GM11168 (cell line): ENCODE measurements around the gene NECAB3.
"Not testable (repeated sequence)": the region's sequence is repeated elsewhere in the genome, so short reads cannot be mapped to it uniquely, and the experiment has no call there.

Experiments used
- in situ Hi-C: fragments of 300-500 bp; cut with MboI; formaldehyde crosslinking; loops from one replicate; pipeline ENCODE4 v1.12.0; 2022; ENCODE audit warnings: low sequenced_read_pairs; ENCODE audit not compliant: unreplicated experiment

Gene NECAB3

DNA sequence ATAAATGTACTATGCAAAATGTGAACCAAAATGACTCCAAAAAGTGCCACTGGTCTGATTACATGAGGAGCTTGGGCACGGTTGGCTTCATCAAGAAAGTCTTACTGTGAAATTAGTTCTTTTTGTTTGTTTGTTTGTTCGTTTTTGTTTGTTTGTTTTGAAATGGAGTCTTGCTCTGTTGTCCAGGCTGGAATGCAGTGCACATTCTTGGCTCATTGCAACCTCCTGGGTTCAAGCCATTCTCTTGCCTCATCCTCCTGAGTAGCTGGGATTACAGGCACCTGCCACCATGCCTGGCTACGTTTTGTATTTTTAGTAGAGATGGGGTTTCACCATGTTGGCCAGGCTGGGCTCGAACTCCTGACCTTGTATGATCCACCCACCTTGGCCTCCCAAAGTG is 42.3 kb downstream of the NECAB3 start:
- in situ Hi-C loops = not testable (repeated sequence)

DNA sequence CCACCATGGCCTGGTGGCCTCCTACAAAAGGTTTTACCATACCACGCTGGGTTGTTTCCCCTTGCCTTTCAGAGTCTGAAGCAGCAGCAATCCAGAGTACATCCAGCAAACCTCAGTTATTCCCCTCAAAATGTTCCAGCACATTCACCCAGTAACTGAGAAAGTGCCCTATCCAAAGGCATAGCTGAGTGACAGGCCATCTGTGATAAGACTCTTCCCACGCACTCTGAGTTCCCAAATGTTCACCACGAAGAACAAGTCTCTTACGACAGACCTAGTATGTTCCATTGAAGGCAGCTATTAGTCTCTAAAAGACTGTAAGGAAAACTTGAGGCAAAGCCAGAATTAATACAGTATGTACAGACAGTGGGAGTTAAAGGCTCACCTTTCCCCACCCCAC is 43.7 kb downstream of the NECAB3 start:
- in situ Hi-C loops = no loop called here

DNA sequence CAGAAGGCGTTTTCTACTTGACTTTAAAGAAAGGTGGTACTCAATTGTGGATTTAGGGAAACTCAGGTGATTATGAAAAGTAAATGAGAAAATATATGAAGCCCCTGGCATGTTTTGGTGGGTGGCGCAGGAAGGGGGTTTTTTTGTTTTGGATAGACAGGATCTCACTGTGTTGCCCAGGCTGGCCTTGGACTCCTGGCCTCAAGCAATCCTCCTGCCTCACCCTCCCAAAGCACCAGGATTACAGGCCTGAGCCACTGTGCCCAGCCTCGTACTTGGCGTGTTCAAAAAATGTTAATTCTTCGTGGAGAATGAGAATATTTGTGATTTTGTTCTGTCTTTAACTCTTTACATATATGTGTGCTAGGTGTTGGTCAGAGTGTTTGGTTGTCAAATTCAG is 44.2 kb downstream of the NECAB3 start:
- in situ Hi-C loops = no loop called here

DNA sequence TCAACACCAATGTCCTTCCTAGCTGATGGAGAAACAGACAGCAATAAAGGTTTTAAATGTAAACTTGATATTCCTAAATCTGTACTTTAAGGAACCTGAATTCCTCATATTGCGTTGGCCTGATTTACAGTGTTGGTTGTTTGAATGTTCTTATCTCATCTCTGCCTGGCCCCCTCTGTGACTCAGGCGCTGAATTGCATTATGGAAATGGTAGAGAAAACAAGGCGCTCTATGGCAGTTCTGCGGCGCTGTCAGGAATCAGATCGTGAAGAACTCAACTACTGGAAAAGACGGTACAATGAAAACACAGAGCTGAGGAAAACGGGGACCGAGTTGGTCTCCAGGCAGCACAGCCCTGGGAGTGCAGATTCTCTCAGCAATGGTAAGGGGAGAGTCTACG is 44.7 kb downstream of the NECAB3 start:
- in situ Hi-C loops = no loop called here

DNA sequence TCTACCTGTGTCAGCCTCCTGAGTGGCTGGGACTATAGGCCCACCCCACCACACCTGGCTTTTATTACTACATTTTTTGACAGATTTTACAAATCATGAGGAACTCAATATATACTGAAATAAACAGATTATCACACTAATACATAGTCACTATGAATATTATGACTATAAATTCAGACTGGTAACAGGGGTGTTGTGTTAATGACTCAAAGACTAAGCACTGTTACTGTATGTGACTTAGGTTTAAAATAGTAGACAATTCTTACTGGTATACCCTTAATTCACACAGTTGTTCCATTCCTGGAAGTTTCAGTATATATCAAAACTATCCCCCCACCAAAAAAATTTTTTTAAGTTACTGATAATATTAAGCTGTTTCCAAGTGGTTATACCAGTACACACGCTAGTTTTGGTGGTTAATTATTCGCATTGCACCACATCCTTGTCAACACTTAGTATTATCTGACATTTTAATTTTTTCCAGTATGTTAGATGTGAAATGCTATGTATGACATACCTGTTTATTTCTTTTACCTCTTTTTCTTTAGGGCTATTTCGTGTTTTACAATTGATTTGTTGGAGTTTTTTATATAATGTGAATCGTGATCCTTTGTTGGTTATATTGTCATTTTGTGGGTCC is 46.5 kb downstream of the NECAB3 start:
- in situ Hi-C loops = no loop called here

DNA sequence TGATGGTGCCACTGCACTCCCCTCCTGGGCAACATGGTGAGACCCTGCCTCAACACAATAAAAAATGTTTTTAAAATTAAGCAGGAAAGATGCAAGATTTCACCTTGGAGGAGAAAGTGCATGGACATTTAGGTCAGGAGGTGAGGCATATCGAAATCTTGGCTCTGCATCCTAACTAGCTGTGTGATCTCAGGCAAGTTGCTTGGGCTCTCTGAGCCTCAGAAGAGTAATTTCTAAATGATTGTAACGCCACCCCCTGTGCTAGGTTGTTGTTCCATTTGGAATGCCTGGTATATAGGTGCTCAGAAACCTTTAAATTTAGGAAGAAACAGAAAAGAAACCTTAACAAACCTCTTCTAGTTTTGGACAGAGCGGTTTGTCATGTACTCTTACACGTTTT is 48.0 kb downstream of the NECAB3 start:
- in situ Hi-C loops = no loop called here

DNA sequence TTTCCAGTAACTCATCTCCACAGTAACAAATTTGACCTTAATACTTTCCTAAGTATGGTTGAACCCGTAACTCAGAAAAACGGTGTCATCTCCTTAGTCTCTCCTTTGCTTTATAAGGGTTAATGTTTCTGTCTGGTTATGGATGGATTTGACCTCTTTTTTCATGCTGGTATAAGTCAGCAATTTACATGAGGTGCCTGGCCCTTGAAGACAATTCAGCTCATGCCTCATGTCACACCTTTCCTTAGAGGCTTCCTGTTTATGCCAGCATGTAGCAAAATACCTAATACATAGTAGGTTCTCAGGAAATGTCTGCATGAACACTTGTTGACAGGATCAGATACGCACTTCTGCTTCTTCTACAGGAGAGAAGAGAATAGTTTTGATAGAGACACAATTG is 49.8 kb downstream of the NECAB3 start:
- in situ Hi-C loops = no loop called here

DNA sequence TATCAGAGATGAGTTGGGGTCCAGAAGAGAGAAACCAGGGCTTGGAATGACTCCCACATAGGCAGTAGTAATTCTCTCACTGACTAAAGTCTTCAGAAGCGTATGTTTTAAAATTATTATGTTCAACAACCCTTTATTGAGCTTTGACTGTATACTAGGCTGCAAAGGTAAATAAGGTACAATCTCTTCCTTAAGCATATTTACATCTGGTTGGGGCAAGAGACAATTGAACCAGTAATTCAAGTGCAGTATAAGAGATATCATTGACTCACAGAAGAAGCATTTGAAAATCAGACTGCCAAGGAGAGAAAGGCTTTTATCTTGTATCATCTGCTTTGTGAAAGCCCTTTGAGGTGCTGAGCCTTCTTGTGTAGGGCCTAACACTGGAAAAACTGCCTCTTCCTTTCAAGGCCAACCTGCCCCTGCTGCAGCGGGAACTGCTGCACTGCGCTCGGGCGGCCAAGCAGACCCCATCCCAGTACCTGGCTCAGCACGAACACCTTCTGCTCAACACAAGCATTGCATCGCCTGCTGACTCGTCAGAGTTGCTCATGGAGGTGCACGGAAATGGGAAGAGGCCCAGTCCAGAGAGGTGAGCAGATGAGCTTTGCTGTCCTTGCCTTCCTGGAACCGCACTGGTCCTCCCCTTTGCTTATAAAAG is 51.4 kb downstream of the NECAB3 start:
- in situ Hi-C loops = no loop called here

DNA sequence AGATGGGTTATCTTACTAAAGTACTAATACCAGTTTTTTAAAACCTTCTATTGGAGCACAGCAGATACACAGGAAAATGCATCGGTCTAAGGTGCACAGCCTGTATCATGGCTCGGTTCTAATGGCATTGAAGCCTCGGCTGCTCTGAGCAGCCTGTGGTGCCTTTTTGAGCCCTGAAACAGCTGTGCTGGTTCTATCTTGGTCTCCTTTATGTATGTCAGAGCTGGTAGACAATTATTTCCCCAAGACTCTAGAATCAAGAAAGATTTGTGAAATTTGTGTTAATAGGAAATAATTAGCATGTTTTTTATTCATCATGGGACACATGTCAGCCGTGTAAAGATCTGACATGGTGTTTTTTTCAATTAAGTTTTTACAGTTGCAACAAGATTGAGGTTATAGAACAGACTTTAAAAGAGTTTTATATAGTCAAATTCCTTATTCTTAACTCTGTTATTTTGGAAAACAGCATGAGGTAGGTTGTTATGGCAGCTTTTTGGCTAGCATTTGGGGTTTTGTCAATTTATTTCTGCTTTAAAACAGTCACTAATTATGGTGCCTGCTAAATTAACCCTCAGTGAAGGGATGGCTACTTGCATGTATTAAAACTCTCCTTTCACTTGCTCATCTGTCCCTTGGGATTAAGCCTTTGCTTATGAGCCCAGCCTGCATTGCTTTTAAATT is 52.4 kb downstream of the NECAB3 start:
- in situ Hi-C loops = no loop called here

DNA sequence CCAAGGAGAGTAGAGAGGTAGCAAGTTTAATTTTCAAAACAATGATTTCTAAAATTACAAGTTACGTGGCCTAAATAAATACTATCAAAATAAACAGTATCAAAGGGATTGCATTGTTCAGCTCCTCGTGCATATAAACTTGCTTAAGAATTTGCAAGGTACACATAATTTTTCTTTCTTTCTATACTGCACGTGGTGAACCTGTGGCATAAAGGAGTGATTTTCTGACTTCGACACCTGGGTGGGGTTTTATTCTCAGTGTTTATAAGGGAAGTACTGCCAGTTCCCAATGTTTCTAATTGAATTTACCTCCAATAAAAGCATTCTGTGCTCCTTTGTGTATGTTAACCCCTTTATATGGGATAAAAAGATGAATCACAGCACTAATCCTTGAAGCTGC is 62.2 kb downstream of the NECAB3 start:
- in situ Hi-C loops = no loop called here

DNA sequence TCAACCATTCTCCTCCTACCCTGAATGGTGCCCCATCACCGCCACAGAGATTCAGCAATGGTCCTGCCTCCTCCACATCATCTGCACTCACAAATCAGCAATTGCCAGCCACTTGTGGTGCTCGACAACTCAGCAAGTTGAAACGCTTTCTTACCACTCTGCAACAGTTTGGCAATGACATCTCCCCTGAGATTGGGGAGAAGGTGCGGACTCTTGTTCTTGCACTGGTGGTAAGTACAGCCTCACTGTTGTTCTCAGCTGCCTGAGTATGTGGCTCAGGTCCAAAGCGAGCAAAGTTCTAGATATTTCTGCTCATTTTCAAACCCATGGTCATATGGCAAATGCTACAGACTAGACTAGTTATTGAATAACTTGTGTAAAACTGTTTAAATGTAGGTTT is 63.1 kb downstream of the NECAB3 start:
- in situ Hi-C loops = no loop called here

DNA sequence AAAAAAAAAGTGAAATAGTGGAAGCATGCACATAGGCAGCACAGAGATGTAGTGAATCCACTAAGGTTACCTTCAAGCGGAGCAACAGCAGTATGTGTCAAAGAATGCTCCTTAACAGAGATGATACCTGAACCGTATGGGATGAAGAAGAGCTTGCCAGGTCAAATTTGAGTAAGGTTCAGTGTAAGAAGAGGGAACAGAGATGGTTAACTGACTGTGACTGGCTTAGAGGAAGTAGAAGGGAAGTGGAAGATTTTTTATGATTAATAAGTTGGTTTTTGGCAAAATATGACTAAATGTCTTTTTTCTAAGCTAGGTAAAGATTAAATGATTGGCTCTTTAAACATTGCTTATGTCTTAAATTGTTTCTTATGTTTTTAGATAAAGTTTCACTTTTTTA is 64.7 kb downstream of the NECAB3 start:
- in situ Hi-C loops = no loop called here
